Tibial nerve (tissue), 4 donors: ENCODE measurements around the gene MCC. TPM values are rescaled to one million over a fixed set of nuclear protein-coding genes. Genes with fewer than 3 reads are reported as not detected.

ENCODE experiments used
- DNase-seq, 2 donors: peaks; one replicate each; pipeline ENCODE4 v3.0.0-alpha.2; 2019; ENCODE audit warnings: low spot score in 2 of 2
- H3K27ac ChIP-seq, 4 donors: fragments of 200-600 bp; sonication (generic) in 3 of 4; one replicate each; pipeline ENCODE4 v1.5.1; 2017 to 2019; ENCODE audit warnings: mild to moderate bottlenecking in 1 of 4
- H3K27me3 ChIP-seq, 2 donors: fragments of 200-600 bp; sonication (generic) in 1 of 2; one replicate each; pipeline versions ENCODE4 v1.5.1 to v1.6.0; 2017 to 2019
- H3K36me3 ChIP-seq, 3 donors: fragments of 200-600 bp; sonication (generic); one replicate each; pipeline ENCODE4 v1.5.1; 2018 to 2019
- H3K4me1 ChIP-seq, 4 donors: fragments of 200-600 bp; sonication (generic) in 3 of 4; one replicate each; pipeline ENCODE4 v1.5.1; 2017 to 2019
- H3K4me3 ChIP-seq, 4 donors: fragments of 200-600 bp; sonication (generic) in 3 of 4; one replicate each; pipeline ENCODE4 v1.5.1; 2017 to 2019; ENCODE audit warnings: mild to moderate bottlenecking in 1 of 4, moderate library complexity in 1 of 4
- H3K9me3 ChIP-seq, 4 donors: fragments of 200-600 bp; sonication (generic) in 3 of 4; one replicate each; pipeline ENCODE4 v1.5.1; 2017 to 2019
- EP300 ChIP-seq, 2 donors: sonication (generic); formaldehyde crosslinking; IDR thresholded peaks; one replicate each; pipeline ENCODE4 v1.6.1; 2017; ENCODE audit warnings: antibody characterized with exemption in 2 of 2, mild to moderate bottlenecking in 1 of 2
- POLR2A ChIP-seq, 2 donors: fragments of 450-650 bp; IDR thresholded peaks; one replicate each; pipeline ENCODE4 v1.6.1; 2017; ENCODE audit warnings: antibody characterized with exemption in 2 of 2, mild to moderate bottlenecking in 2 of 2, moderate library complexity in 2 of 2
- WGBS, 2 donors: methylation state at CpG; one replicate each; pipeline ENCODE4 v1.1.5; 2018; 5-methylcytosine and 5-hydroxymethylcytosine counted together
- total RNA-seq, 4 donors: library from RNA; depleted of rRNA; stranded (reverse); fragments of >200 nt; gene quantifications; one replicate each; pipeline ENCODE4 v1.1.0, GENCODE V29; 2016
- TF ChIP-seq, protein P1 (sequence below), 5 experiments: fragments of 200-600 bp in 3 of 5; fragments of 450-650 bp in 2 of 5; sonication (generic) in 3 of 5; IDR thresholded peaks; one replicate each; pipeline ENCODE4 v1.5.1; 2016 to 2019; ENCODE audit warnings: antibody characterized with exemption in 5 of 5, mild to moderate bottlenecking in 3 of 5, moderate library complexity in 2 of 5

MCC gene
- total RNA-seq, 4 donors from 2014 or later = 55.5 to 122 (median 80.9) TPM

GRCh38 chr5:113378514-113378913 lies 109.7 kb downstream of the MCC start:
- no peak for TF ChIP-seq EP300 (IDR thresholded peaks at IDR 0.05)
- no peak for TF ChIP-seq POLR2A (IDR thresholded peaks at IDR 0.05)
- TF ChIP-seq, protein P1, sequence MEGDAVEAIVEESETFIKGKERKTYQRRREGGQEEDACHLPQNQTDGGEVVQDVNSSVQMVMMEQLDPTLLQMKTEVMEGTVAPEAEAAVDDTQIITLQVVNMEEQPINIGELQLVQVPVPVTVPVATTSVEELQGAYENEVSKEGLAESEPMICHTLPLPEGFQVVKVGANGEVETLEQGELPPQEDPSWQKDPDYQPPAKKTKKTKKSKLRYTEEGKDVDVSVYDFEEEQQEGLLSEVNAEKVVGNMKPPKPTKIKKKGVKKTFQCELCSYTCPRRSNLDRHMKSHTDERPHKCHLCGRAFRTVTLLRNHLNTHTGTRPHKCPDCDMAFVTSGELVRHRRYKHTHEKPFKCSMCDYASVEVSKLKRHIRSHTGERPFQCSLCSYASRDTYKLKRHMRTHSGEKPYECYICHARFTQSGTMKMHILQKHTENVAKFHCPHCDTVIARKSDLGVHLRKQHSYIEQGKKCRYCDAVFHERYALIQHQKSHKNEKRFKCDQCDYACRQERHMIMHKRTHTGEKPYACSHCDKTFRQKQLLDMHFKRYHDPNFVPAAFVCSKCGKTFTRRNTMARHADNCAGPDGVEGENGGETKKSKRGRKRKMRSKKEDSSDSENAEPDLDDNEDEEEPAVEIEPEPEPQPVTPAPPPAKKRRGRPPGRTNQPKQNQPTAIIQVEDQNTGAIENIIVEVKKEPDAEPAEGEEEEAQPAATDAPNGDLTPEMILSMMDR (IDR thresholded peaks at IDR 0.05) = no peak
- Histone ChIP-seq H3K9me3 (no peaks in the 10 kb centered on the region), H3K36me3 (no peaks in the 10 kb centered on the region), H3K4me1 (peaks cover 0 to 11% (median 5%) of the 10 kb centered on the region in 4 donors), H3K27me3 (no peaks in the 10 kb centered on the region), H3K4me3 (no peak overlapping the region), H3K27ac (peak overlapping the region in 2 of 4 donors; percentile 18 to 36)
- 38 to 39% methylated on average over 2 of the region's 2 CpGs for WGBS, 2 donors
- no peak for DNase-seq

DNA sequence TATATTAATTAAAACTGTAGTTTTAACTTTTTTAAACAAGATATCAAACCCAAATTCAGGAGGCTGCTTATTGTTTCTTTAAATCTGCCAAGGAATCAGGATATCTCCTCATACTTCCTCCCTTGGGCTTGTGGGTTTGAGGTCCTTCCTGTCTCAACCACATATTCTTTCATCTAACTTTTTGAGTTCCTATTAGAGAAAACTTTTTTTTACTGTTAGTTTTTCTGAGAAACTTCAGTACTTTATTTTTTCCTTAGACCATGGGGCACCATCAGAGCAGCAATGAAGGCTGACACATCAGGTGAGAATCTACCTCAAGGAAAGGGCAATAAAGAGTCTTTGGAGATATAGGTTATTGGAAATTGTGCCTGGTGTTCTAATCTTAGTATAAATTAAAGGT lies 110.2 kb downstream of the MCC start:
- no peak overlapping the region for H3K4me3 ChIP-seq
- H3K36me3 ChIP-seq = no peaks in the 10 kb centered on the region
- H3K4me1 ChIP-seq = peaks cover 0 to 11% (median 5%) of the 10 kb centered on the region in 4 donors
- H3K9me3 ChIP-seq = no peaks in the 10 kb centered on the region
- peak overlapping the region in 2 of 4 donors; percentile 18 to 57 for H3K27ac ChIP-seq
- DNase-seq = no peak
- H3K27me3 ChIP-seq = no peaks in the 10 kb centered on the region
- no peak for TF ChIP-seq EP300 (IDR thresholded peaks at IDR 0.05)
- TF ChIP-seq POLR2A (IDR thresholded peaks at IDR 0.05) = no peak
- TF ChIP-seq, protein P1 (IDR thresholded peaks at IDR 0.05) = no peak

- Histone ChIP-seq H3K27ac (peak overlapping the region in 2 of 4 donors; percentile 18 to 57), H3K9me3 (no peaks in the 10 kb centered on the region), H3K27me3 (no peaks in the 10 kb centered on the region), H3K4me3 (no peak overlapping the region), H3K4me1 (peaks cover 0 to 11% (median 8%) of the 10 kb centered on the region in 4 donors), H3K36me3 (no peaks in the 10 kb centered on the region)
- DNase-seq = no peak
- TF ChIP-seq POLR2A (IDR thresholded peaks at IDR 0.05) (no peak), EP300 (IDR thresholded peaks at IDR 0.05) (no peak)
- TF ChIP-seq, protein P1 (IDR thresholded peaks at IDR 0.05) = no peak
- 94 to 99% methylated on average over 3 of the region's 3 CpGs for WGBS, 2 donors
Measured at GRCh38 chr5:113376640-113377039, 111.6 kb downstream of the MCC start.

- peak; percentile 45 to 69 for DNase-seq
- H3K4me1 ChIP-seq = peaks cover 0 to 15% (median 8%) of the 10 kb centered on the region in 4 donors
- H3K4me3 ChIP-seq = no peak overlapping the region
- H3K9me3 ChIP-seq = no peaks in the 10 kb centered on the region
- H3K27ac ChIP-seq = peak overlapping the region in 2 of 4 donors; percentile 19 to 62
- H3K27me3 ChIP-seq = no peaks in the 10 kb centered on the region
- WGBS, 2 donors = 72 to 75% methylated on average over 3 of the region's 3 CpGs
- H3K36me3 ChIP-seq = no peaks in the 10 kb centered on the region
- TF ChIP-seq POLR2A (IDR thresholded peaks at IDR 0.05) (no peak), EP300 (IDR thresholded peaks at IDR 0.05) (peak in 1 of 2 donors; percentile 77)
Measured at GRCh38 chr5:113375480-113376060, 112.7 kb downstream of the MCC start.

GRCh38 chr5:113373426-113373825 lies 114.8 kb downstream of the MCC start:
- Histone ChIP-seq H3K27ac (peak overlapping the region in 1 of 4 donors; percentile 74), H3K4me1 (peaks cover 0 to 10% (median 2%) of the 10 kb centered on the region in 4 donors), H3K36me3 (no peaks in the 10 kb centered on the region), H3K9me3 (no peaks in the 10 kb centered on the region), H3K4me3 (no peak overlapping the region), H3K27me3 (no peaks in the 10 kb centered on the region)
- WGBS, 2 donors = 80 to 86% methylated on average over 3 of the region's 3 CpGs
- DNase-seq = no peak
- TF ChIP-seq, protein P1 (IDR thresholded peaks at IDR 0.05) = no peak
- TF ChIP-seq EP300 (IDR thresholded peaks at IDR 0.05) (no peak), POLR2A (IDR thresholded peaks at IDR 0.05) (no peak)
